AG08396 (cell line): ENCODE data around the gene BCL10.
"Not testable (repeated sequence)": the region's sequence is repeated elsewhere in the genome, so short reads cannot be mapped to it uniquely, and the experiment has no call there.

ENCODE experiments used
- DNase-seq: peaks from one replicate; pipeline ENCODE4 v3.0.0; 2012; ENCODE audit warnings: low spot score, mixed read lengths

BCL10 gene

DNA sequence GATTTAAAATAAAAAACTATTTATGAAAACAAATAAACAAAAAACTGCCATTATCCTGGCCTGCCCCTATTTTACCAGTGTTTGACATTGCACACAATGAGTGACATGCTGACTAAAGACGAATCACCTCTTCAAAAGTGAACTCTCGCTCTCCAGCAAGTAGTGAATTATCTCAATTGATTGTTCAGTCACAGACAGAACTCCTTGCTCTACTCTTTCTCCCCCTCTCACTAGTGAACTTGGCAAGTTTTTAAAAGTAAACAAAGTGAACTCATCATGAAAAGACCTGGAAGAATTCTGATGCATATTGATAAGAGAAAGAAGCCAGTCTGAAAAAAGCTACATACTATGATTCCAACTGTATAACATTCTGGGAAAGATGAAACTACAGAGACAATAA lies 12.3 kb downstream of the BCL10 start:
- no peak for DNase-seq

DNA sequence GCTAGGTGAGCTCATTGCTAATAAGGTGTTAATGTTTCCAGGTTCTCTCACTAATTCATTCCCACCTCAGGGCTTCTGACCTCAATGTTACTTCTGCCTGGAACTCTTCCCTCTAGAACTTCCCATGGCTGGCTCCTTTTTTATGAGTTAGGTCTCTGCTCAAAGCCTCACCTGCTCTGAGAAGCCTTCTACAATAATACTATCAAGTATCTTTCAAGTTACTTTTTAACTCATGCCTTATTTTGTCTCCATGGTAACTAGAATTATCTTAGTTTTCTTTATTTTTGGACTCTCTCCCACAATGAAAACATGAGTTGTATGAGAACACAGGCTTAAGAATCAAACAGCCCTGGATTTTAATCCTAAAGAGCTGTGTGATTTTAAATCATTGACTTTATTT lies 13.4 kb downstream of the BCL10 start:
- DNase-seq, result no peak

DNA sequence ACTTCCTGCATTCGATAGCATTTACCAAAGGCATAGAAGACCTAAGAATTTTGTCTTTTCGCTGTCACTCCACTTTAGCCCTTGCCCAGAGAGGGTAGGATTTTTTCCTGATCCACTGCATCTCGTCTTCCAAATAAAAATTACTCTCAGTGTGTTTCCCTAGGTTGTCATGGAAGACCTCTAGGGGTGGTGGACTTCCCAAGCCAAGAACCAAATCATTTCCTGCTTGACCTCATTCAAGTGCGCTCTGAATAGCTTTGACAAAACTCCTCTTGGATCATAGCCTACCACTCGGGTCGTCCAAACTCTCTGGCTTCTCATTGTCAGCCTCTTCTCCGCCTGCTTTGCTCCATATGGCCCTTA lies 16.5 kb downstream of the BCL10 start:
- peak; percentile 23 for DNase-seq

DNA sequence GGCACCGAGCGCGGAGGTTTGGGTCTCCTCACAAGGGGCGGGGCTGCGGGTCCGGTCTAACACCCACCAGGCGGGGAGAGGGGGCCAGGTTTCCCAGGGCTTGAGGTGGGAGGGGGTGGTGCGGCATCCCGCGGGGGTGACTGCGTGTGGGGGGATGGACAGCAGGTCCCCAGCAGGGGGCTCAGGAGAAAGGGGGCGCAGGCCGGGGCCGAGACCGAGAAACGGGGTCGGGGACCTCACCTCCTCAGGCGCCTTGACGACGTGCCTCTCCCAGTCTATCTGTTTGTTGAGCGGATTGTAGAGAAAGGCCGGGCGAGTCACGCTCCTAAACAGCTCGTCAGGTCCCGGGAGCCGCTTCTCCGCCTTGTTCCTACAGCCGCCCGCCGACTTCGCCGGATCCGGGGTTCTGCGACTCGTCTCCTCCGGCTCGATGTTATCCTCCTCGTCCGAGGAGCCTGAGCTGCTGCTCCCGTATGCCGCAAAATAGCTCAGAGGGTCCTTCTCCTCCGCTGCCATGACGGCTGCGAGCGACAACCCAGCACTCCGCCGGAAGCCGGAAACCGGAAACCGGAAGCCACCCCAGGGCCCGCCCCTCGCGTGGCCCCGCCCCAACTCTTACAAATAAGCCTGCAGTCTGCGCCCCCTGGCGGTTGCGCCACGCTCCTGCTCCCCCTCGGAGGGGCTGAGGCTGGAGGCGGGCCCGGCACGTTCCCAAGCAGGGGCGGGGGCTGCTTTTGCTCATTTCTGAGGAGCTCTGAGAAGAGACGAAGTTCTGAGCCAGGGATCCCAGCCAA lies 17.1 kb downstream of the BCL10 start, which contains the start of gene C1orf52:
TSS of gene C1orf52 (minus strand) at position 545 of the 794 bp plus-strand sequence. CDS start at position 516, 29 bp downstream.
- DNase-seq, result peak; percentile 92

DNA sequence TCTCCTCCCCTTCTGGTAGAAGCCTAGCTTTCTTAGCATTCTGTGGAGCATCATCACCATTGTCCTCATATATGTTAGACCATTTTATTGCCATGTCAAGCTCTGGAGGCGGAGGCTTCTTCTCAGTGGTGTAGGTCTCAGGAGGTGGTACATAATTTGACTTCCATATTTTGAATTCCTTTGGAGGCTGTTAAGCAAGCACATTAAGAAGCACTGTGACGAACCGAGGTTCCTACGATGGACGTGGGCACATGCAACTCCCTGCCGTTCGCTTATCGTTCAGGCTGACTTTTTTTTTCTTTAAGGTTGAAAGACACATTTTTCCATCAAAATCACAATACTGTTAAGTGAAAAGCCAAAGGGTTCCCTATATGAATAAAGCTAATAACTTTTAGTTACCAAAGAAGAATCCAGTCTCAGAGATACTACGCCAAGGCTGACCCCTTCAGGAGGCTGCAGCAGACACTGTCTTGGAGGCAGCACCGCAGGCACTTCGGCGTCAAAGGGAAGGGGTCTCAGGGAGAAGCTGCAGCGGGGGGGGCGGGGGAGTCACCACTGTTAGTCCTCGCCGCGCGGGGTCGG lies 17.8 kb downstream of the BCL10 start:
- no peak for DNase-seq

DNA sequence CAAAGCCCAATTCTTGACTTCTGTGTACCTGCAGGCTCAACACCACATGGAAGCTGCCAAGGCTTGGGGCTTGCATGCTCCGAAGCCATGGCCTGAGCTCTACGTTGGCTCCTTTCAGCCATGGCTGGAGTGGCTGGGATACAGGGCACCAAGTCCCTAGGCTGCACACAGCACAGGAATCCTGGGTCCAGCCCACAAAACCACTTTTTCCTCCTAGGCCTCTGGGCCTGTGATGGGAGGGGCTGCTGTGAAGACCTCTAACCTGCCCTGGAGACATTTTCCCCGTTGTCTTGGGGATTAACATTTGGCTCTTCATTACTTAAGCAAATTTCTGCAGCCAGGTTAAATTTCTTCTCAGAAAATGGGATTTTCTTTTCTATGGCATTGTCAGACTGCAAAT lies 27.4 kb downstream of the BCL10 start:
- not testable (repeated sequence) for DNase-seq

DNA sequence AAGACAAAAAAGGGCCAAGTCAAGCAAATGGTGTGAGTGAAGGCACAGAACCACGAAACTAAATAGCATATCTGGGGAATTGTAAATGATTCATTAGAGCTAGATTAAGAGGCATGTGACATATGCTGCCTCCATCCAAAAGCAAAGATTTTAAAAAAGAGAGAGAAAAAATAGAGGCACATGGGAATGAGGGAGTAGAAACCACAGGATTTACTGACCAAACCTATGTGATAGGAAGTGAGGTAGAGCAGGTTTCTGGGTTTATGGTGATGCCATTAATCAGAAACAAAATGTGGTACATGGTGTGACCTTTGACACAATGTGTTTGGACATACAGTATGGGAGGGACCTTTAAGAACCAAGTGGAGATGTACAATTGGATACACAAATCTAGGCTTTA lies 30.5 kb downstream of the BCL10 start:
- no peak for DNase-seq

DNA sequence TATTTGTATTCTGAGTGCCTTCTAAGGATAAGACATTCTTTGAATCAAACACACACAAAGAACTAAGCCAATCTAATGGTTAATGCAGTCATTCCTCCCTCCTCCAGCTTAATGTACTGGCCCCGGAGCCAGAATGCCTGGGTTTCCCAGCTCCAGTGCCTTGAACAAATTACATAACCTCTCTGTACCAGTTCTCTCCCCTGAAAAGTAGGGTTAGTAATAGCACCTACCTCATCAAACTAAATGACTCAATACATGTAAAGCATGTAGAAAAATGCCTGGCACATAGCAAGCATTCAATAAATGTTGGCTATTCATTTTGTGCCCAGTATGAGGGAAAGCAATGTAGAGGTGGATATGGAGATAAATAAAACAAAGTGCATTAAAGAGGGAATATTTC lies 31.0 kb downstream of the BCL10 start:
- DNase-seq, result no peak

DNA sequence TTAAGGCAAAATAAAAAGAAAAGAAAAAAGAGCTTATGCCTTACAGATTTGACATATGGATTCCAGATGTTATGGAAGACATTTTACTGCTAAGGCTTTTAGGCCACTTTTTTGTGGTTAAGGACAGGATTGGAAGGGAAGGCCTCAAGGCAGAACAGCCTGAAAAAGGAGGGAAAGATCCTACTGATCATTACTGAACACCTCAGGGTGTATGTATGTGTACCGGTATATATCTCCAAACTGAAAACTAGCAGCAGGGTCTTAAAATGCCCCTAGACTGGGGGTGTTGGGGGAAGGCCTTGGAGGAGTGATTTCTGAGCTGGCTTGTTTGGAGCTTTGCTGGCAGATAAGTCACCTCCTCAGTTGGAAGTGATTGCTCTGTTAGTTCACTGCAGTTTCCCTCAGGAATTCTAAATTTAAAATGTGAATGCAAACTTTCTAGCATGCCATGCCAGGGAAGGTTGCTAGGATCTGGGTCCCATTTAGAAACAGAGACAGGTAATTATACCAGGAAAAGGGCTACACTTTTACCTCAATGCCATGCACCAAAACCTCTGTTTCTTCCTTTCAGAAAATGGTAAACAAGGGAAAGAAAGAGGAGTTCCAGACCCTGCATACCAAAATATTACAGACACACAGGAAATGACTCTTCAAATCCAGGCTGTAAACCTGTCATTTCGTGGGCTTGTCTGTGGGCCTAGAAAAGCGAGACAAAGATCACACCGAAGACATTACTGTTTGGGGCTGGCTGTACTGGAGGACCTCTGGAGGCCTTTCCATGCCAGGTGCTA lies 32.0 kb downstream of the BCL10 start:
- no peak for DNase-seq

DNA sequence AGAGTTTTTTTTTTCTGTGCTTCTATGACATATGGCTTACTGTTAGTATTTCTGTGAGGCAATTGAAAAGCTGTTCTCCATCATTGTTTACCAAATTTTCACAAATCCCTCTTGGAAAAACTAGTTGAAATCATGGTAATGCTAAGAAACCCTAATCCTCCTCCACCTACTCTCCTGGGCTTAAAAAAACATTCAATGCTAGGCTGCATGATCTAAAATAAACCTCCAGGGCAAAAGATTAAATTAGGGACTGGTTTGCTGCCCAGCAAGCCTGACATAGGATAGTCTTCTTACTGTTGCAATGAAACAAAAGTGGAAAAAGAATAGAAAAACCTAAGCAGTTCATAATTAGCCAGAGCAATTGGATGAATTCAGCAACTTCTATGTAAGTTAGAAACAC lies 33.1 kb downstream of the BCL10 start:
- no peak for DNase-seq

DNA sequence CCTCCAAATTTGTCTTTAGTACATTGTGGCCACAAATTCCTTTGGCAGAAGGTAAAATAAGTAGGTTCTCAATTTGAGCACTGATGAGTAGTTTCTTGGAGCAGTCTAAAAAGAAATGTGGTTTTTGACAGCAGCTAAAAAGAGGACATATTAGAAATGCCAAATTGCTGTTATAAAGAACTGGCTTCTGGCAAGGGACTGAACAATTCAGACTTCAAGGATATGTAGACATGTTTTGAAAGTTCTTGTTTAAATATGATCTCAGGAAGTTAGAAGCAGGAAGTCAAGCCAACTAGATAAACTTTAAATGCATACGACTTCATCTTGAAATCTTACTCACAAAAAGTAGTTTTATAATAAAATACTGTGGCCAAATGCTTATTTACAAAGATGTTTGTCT lies 35.8 kb downstream of the BCL10 start:
- no peak for DNase-seq

DNA sequence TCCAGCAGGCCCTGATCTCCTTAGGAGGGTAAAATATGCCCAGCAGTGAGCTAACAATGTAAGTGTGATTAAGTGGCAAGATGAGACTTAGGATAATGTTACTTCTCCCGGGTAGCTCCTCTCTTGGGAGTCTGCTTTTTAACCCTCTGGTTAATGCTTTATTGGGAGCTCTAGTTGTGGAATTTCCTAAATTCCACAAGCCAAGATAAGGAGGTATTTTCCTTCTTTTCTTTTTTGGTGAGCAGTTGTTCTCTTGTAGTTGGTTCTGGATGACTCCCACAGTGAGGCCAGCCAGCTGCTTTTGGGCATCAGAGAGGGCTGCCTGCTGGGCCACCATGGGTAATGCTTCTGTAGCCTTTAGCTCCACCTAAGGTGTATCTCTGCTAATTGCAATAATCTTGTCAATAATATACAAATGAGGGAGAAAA lies 36.2 kb downstream of the BCL10 start:
- no peak for DNase-seq

DNA sequence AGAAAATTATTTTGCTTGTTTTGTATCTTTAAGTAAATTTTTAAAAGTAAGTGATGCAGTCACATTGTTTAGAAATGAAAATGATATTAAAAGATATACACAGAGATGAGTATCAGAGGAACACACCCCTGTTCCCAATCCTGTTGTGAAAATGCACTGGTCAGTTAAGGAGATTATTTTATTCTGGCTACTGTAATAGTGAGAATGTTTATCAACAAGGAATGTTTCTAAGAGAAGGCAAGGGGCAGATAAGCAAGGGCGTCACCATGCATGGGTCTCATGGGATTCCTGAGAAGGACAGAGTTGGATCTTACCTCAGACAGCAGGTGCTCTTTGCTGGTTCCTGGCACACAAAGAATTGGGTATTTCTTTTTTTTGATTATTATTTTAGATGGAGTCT lies 38.8 kb downstream of the BCL10 start:
- no peak for DNase-seq

DNA sequence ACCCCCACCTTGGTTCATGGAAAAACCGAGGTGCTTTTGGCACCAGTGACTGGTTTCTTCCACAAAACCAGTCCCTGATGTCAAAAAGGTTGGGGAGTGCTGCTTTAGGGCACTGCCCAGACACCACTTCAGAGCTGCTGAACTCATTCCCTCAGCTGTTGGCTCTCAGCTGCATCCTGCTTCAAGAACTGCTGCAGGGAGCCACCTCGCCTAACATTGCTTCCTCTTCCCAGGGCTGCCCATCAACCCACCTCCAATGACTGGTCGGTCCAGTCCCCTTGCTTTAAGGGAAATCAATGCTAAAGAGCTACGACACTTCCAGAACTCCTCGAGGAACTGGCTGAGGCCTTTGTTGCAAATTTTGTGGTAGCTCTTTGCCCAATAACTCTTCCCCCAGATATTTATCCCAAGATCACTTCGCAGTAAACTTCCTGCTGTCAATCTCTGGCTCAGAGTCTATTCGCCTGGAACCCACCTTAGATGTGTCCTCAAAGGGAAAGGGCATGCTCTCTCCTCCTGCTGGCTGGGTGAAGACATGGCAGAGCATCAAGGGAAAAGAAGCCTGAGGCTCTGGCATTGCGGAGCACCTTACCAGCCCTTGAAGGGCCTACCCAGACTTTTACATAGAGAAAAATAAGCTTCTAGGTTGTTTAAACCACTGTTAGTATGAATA lies 46.0 kb downstream of the BCL10 start:
- DNase-seq, result no peak

DNA sequence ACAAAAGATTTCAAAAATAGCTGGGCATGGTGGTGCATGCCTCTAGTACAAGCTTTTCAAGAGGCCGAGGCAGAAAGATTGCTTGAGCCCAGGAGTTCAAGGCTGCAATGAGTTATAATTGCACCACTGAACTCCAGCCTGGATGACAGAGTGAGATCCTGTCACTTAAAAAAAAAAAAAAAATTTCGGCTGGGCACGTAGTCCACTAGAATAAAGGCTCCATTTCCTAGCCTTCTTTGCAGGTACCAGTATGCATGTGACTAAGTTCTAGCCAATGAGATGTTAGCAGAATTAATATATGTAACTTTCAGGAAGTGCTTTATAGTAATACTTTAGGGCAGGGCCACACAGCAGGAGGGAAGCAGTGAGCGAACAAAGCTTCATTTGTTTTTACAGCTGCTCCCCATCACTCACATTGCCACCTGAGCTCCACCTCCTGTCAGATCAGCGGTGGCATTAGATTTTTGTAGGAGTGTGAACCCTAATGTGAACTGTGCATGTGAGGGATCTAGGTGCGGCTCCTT lies 46.8 kb downstream of the BCL10 start:
- no peak for DNase-seq

DNA sequence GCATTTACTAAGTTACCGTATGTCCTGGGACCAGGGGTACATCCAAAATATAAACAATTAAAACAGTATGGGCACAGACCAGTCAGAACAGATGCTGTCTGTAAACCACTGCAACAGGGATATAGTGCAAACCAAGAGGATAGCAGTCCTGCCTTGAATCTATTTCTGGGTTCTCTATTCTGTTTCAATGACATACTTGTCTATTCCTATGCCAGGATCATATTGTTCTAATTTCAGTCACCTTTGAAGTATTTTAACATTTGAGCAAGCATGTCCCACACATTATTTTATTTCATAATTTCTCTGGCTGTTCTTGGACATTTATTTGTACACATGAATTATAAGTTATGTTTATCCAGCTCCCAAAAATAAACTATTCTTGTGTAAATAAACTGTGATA lies 47.5 kb downstream of the BCL10 start:
- no peak for DNase-seq

DNA sequence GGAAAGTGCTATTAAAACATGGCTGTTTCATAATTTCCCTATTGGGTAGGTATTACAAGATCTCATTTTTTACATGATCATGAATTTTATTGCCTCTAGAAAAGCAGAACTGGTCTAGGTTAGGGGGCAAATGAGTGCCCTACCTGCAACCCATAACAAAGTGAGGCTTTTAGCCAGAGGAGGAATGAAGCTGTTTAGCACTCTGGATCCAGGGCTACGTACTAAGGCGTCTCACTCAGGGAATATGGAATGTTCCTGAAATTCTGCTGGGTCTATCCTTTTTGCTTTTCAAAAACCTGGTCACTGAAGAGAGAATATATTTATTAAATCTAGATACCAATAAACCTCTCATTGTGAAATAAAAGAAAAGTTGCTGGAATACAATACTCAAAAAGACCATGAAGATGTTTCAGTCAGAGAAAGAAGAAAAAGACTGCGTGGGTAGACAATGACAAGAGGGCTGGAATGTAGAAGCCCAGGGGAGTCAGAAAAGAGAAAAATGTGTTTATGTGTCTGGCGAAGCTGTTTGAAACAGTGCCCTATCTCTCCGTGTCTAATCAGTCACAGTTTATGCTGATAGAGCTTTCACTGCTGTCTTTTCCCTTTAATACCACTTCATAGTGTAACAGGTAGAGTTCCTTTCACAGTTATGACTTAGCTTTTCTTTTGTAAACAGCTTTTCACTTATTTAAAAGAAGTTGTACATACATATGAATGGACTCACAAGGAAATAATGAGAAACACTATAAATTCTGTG lies 50.6 kb downstream of the BCL10 start:
- no peak for DNase-seq

DNA sequence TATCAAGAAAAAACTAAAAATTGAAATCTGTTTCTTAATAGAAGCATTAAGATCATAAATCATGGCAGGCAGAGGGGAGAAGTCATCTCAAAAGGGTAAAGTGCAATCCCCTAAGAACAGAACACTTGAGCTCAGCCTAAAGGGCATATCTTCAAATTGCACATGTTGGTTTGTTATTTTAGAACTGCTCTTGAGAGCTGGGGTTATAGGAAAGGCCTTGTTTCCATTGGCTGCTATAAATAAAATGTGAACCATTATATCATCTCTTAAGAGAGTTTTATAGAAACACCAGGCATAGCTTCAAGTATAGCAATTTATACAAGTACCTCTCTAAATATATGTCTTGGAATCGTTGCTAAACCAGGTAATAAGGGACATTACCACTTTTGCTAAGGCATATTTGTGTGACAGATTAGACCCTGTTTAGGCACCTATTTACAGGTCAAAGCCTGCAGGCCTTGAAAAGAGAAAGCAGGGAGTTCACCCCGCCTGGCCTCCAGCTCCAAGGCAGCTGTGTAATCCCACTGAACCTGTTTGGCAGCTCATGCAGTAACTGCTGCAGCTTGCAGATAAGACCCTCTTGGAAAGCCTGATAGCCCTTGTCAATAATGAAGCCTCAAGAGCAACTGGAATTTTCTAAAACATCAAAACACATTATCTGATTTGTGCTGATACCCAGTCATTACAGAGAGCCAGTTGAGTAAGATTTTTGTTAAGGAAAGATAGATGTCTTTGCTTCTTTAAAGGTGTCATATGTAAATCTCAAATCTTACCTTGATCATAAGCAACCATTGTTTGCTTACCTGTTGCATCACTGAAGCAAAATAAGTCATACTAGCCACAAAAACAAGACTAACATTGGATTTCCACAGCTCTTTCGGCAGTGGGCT lies 51.5 kb downstream of the BCL10 start:
- DNase-seq, result no peak

DNA sequence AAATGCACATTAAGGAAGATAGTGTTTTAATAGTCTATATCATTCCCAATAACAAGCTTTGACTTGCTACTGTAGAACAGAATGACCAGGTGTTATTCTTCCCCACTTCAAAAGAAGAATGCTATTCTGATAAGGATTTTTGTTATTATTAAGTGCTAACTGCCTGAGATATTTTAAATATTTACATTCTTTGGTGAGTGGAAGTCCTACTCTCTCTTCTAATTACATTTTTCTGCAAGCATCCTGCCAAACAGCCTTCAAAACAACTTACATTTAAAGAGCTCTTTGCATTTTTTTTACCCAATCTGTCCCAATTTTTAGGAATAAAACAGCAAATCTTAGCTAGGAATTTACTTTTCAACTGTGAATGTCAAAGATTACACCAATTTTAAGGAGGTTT lies 52.1 kb downstream of the BCL10 start:
- DNase-seq, result no peak

DNA sequence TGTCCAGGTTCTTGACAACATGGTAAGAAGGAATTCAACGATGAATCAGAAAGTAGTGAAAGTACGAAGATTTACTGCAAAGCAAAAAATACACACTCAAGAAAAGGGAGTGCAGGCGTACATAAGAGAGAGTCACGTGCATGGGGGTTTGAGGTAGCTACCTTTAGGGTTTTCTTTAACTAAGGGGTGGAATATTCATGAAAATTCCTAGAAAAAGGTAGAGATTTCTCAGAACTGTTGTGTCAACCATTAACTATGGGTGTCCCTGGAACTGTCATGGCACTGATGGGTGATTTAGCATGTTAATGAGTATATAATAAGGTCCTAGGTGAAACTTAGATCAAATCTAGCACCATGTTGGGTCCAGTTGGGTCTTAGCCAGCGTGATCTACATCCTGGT lies 53.1 kb downstream of the BCL10 start:
- DNase-seq, result no peak
